Sigmoid colon (tissue), 7 donors: Measurements from ENCODE around the gene ARNT2. TPM values are rescaled to one million over a fixed set of nuclear protein-coding genes. Genes with fewer than 3 reads are reported as not detected.
"Not testable (repeated sequence)": the region's sequence is repeated elsewhere in the genome, so short reads cannot be mapped to it uniquely, and the experiment has no call there.

Source experiments
- DNase-seq: peaks from one replicate; pipeline ENCODE4 v3.0.0-alpha.2; 2019
- H3K27ac ChIP-seq, 4 donors: fragments of 200-600 bp; sonication (generic); one replicate each; pipeline ENCODE4 v1.5.1; 2016 to 2019; ENCODE audit warnings: mild to moderate bottlenecking in 1 of 4
- H3K27me3 ChIP-seq, 3 donors: fragments of 200-600 bp; sonication (generic); one replicate each; pipeline ENCODE4 v1.5.1; 2019; ENCODE audit warnings: mild to moderate bottlenecking in 1 of 3
- H3K36me3 ChIP-seq, 4 donors: fragments of 200-600 bp; sonication (generic); one replicate each; pipeline ENCODE4 v1.5.1; 2016 to 2019
- H3K4me1 ChIP-seq, 4 donors: fragments of 200-600 bp; sonication (generic); one replicate each; pipeline ENCODE4 v1.5.1; 2017 to 2019
- H3K4me3 ChIP-seq, 4 donors: fragments of 200-600 bp; sonication (generic); one replicate each; pipeline ENCODE4 v1.5.1; 2017 to 2019; ENCODE audit warnings: mild to moderate bottlenecking in 2 of 4, moderate library complexity in 1 of 4
- H3K9me3 ChIP-seq, 4 donors: fragments of 200-600 bp in 3 of 4; sonication (generic) in 3 of 4; one replicate each; pipeline versions ENCODE4 v1.5.1 to v1.6.1; 2013 to 2019
- EP300 ChIP-seq, 4 donors: sonication (generic); formaldehyde crosslinking; IDR thresholded peaks; one replicate each; pipeline ENCODE4 v1.6.1; 2017; ENCODE audit warnings: antibody characterized with exemption in 4 of 4
- POLR2A ChIP-seq, 2 donors: fragments of 450-650 bp; IDR thresholded peaks; one replicate each; pipeline ENCODE4 v1.6.1; 2016; ENCODE audit warnings: antibody characterized with exemption in 2 of 2, mild to moderate bottlenecking in 2 of 2, moderate library complexity in 2 of 2
- POLR2AphosphoS5 ChIP-seq, 4 donors: sonication (generic); formaldehyde crosslinking; IDR thresholded peaks; one replicate each; pipeline ENCODE4 v1.6.1; 2017; ENCODE audit warnings: antibody characterized with exemption in 4 of 4
- WGBS, 2 donors: extraction: QIAGEN DNeasy Blood & Tissue Kit; methylation state at CpG; one replicate each; pipeline ENCODE4 v1.1.7; 2013; 5-methylcytosine and 5-hydroxymethylcytosine counted together
- intact Hi-C: fragments of 100-400 bp; cut with DNase I; formaldehyde crosslinking; loops from one replicate; pipeline ENCODE4 v1.15.1; 2023
- polyA plus RNA-seq, 3 donors: library from polyadenylated mRNA; stranded (reverse); fragments of 200-250 nt; gene quantifications; one replicate each; pipeline ENCODE4 v1.2.3, GENCODE V29; 2013
- total RNA-seq, 4 donors: library from RNA; depleted of rRNA; stranded (reverse); fragments of >200 nt; gene quantifications; one replicate each; pipeline ENCODE4 v1.1.0, GENCODE V29; 2016
- TF ChIP-seq, protein P1 (sequence below), 4 experiments: fragments of 450-650 bp in 3 of 4; fragments of 200-600 bp in 1 of 4; IDR thresholded peaks; one replicate each; pipeline ENCODE4 v1.5.1; 2016 to 2019; ENCODE audit warnings: antibody characterized with exemption in 4 of 4, mild to moderate bottlenecking in 3 of 4, moderate library complexity in 2 of 4
- donor health status: healthy with polysubstance abuse.
- donor health status: Bipolar disorder and iron deficiency.
- donor health status: healthy.

ARNT2 gene
- total and polyA plus RNA-seq, 7 donors: 1.2 to 16.1 (median 4.3) TPM

DNA sequence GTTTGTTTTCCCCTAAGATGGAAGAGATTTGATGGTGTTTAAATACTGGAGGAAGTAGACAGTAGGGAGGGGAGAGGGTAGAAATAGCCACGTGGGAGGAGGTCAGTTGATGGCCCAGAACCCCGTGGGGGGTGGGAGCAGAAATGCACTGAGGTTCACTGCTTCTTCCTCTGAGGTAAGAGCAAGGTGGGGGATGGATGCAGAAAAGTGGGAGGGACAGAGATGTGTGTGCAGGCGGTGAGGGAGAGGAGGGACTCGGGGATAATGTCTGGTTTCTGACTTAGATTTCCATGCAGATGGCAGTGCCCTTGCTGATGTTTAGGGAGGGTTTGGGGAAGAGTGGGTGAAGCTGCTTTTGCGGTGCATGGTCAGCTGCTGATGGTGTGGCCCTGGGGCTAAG lies 102.9 kb downstream of the ARNT2 start:
- H3K9me3 ChIP-seq: no peaks in the 10 kb centered on the region
- H3K27me3 ChIP-seq: no peaks in the 10 kb centered on the region
- intact Hi-C loops: no loop called here
- no peak overlapping the region for H3K4me3 ChIP-seq
- WGBS, 2 donors: 67 to 68% methylated on average over 5 of the region's 5 CpGs
- DNase-seq: no peak
- peak overlapping the region; percentile 13 to 72 (median 60) for H3K27ac ChIP-seq
- TF ChIP-seq POLR2A (IDR thresholded peaks at IDR 0.05) (no peak), POLR2AphosphoS5 (IDR thresholded peaks at IDR 0.05) (no peak), EP300 (IDR thresholded peaks at IDR 0.05) (no peak)
- TF ChIP-seq, protein P1, sequence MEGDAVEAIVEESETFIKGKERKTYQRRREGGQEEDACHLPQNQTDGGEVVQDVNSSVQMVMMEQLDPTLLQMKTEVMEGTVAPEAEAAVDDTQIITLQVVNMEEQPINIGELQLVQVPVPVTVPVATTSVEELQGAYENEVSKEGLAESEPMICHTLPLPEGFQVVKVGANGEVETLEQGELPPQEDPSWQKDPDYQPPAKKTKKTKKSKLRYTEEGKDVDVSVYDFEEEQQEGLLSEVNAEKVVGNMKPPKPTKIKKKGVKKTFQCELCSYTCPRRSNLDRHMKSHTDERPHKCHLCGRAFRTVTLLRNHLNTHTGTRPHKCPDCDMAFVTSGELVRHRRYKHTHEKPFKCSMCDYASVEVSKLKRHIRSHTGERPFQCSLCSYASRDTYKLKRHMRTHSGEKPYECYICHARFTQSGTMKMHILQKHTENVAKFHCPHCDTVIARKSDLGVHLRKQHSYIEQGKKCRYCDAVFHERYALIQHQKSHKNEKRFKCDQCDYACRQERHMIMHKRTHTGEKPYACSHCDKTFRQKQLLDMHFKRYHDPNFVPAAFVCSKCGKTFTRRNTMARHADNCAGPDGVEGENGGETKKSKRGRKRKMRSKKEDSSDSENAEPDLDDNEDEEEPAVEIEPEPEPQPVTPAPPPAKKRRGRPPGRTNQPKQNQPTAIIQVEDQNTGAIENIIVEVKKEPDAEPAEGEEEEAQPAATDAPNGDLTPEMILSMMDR (IDR thresholded peaks at IDR 0.05): no peak
- no peaks in the 10 kb centered on the region for H3K36me3 ChIP-seq
- H3K4me1 ChIP-seq: peaks cover 0 to 19% (median 17%) of the 10 kb centered on the region in 4 donors

DNA sequence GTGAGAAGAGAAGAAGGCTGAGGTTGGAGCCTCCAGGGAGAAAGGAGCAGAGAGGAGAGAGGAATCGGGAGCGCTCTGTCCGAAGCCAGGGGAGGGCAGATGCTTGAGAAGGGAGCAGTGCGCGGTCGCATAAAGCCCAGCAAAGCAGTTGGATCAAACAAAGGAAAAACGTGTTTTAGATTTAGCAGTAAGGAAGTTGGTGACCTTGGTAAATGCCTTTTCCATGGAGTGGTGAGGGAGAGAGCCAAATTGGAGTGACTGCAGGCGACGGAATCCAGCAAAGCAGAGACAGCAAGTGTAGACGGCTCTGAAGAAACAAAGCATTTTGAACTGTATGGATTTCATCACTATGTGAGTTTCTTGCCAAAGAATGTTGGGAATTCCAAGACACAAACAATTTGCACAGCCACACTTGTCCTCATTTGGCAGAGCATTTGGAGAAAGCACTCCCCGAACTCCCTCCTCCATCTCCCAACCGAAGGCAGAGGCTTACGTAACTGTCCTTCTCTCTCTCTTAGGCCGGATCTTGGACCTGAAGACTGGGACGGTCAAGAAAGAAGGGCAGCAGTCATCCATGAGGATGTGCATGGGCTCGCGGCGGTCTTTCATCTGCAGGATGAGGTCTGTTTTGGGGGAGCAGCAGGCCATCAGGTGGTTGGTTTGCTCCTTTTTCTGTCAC lies 103.6 kb downstream of the ARNT2 start:
- H3K36me3 ChIP-seq: no peaks in the 10 kb centered on the region
- peaks cover 0 to 19% (median 17%) of the 10 kb centered on the region in 4 donors for H3K4me1 ChIP-seq
- intact Hi-C loops: no loop called here
- 81 to 83% methylated on average over 18 of the region's 18 CpGs for whole genome bisulfite sequencing, 2 donors
- peak; percentile 77 for DNase-seq
- no peak for TF ChIP-seq EP300 (IDR thresholded peaks at IDR 0.05)
- TF ChIP-seq POLR2AphosphoS5 (IDR thresholded peaks at IDR 0.05): peak in 3 of 4 donors; percentile 15 to 39 (median 29)
- H3K9me3 ChIP-seq: no peaks in the 10 kb centered on the region
- no peaks in the 10 kb centered on the region for H3K27me3 ChIP-seq
- H3K4me3 ChIP-seq: peak overlapping the region in 1 of 4 donors; percentile 4
- peak overlapping the region; percentile 13 to 72 (median 60) for H3K27ac ChIP-seq

DNA sequence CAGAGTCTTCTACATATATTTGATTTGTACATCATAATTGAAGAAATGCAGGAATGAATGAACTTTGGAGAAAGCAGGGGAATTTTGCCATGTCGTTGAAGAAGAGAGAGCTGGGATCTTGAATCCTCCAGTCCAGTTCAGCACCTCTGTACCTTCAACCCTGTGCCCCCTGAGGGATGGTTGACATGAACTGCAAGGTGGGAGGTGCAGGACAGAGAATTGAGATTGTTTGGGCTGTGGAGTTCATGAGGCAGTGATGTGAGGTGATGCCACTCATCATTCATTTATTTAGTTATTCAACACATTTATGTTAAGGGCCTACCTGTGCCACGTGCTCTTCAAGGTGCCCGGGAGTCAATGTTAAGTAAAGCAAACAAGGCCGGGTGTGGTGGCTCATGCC lies 104.6 kb downstream of the ARNT2 start:
- intact Hi-C loops: no loop called here

DNA sequence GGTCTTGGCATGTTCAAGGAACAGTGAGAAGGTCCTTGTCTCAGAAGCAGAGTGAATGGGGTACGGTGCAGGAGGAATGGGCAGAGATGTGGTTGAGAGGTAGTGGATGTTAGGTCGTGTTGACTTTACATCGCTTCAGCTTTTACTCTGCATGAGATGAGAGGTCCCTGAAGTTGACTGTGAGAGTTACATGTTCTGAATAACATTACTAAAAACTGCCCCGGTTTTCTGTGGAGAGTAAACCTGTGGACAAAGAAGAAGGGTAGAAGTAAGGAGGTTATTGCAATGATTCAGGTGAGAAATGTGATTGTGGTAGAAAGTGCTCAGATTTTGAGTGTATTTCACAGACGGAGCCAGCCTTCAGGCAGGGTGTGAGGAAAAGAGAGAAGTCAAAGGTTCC lies 105.6 kb downstream of the ARNT2 start:
- Histone ChIP-seq H3K27ac (no peak overlapping the region), H3K27me3 (no peaks in the 10 kb centered on the region), H3K9me3 (no peaks in the 10 kb centered on the region), H3K4me1 (peaks cover 0 to 19% (median 17%) of the 10 kb centered on the region in 4 donors), H3K36me3 (peaks cover 0 to 7% (median 0%) of the 10 kb centered on the region in 4 donors), H3K4me3 (no peak overlapping the region)
- DNase-seq: no peak
- 90 to 93% methylated on average over 5 of the region's 5 CpGs for WGBS, 2 donors
- intact Hi-C loops: no loop called here
- TF ChIP-seq, protein P1 (IDR thresholded peaks at IDR 0.05): no peak
- TF ChIP-seq POLR2A (IDR thresholded peaks at IDR 0.05): no peak
- TF ChIP-seq EP300 (IDR thresholded peaks at IDR 0.05): no peak
- no peak for TF ChIP-seq POLR2AphosphoS5 (IDR thresholded peaks at IDR 0.05)

More for the DNA sequence above, 104.6 kb downstream of the ARNT2 start:
- no peaks in the 10 kb centered on the region for H3K36me3 ChIP-seq
- no peaks in the 10 kb centered on the region for H3K9me3 ChIP-seq
- TF ChIP-seq, protein P1 (IDR thresholded peaks at IDR 0.05): no peak
- TF ChIP-seq EP300 (IDR thresholded peaks at IDR 0.05): no peak
- TF ChIP-seq POLR2A (IDR thresholded peaks at IDR 0.05): no peak
- no peak for TF ChIP-seq POLR2AphosphoS5 (IDR thresholded peaks at IDR 0.05)
- H3K4me3 ChIP-seq: no peak overlapping the region
- H3K4me1 ChIP-seq: peaks cover 0 to 19% (median 17%) of the 10 kb centered on the region in 4 donors
- no peaks in the 10 kb centered on the region for H3K27me3 ChIP-seq
- WGBS, 2 donors: 76 to 94% methylated on average over 4 of the region's 4 CpGs
- DNase-seq: no peak
- no peak overlapping the region for H3K27ac ChIP-seq

DNA sequence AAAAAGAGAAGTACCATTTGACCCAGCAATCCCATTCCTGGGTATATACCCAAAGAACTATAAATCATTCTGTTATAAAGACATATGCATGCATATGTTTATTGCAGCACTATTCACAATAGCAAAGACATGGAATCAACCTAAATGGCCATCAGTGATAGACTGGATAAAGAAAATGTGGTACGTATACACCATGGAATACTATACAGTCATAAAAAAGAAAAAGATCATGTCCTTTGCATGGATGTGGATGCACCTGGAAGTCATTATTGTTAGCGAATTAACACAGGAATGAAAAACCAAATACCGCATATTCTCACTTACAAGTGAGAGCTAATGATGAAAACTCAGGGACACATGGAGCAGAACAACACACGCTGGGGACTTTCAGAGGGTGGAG lies 106.8 kb downstream of the ARNT2 start:
- WGBS, 2 donors: 97 to 98% methylated on average over 4 of the region's 4 CpGs
- H3K9me3 ChIP-seq, H3K4me3 ChIP-seq, H3K27me3 ChIP-seq, intact Hi-C loops, H3K27ac ChIP-seq, DNase-seq: not testable (repeated sequence)
- H3K36me3 ChIP-seq: peaks cover 0 to 19% (median 2%) of the 10 kb centered on the region in 4 donors
- peaks cover 0 to 19% (median 17%) of the 10 kb centered on the region in 4 donors for H3K4me1 ChIP-seq
